Endothelial cell of umbilical vein (primary cell): ENCODE measurements around the gene CEMIP. TPM values are rescaled to one million over a fixed set of nuclear protein-coding genes. Genes with fewer than 3 reads are reported as not detected.

ENCODE experiments used
- BruUV-seq: library from RNA; stranded (reverse); fragments of 400-500 nt; replicated peaks from 2 replicates; lab custom pipeline; 2021; lab: Mats Ljungman, UMichigan
- CTCF ChIA-PET: fragments of 300-600, 350-600 bp; sonication (Branson Sonifier 250); formaldehyde crosslinking; loops from one replicate; lab custom pipeline; 2021; ENCODE audit warnings: antibody characterized with exemption, inconsistent platforms; lab: Charles Lee
- POLR2A ChIA-PET: fragments of 300-600, 350-600 bp; sonication (Branson Sonifier 250); formaldehyde crosslinking; loops from one replicate; lab custom pipeline; 2021; ENCODE audit warnings: antibody characterized with exemption, inconsistent platforms; lab: Charles Lee
- DNase-seq: peaks from one replicate; pipeline ENCODE4 v3.0.0-alpha.2; 2011; ENCODE audit warnings: low read depth, low spot score
- FAIRE-seq: peaks from 2 replicates; lab custom pipeline; 2011; peaks lifted over from hg19 to GRCh38; lab: Jason Lieb, UNC
- H2AFZ ChIP-seq: 2 replicates; pipeline ENCODE4 v1.6.0; 2012; ENCODE audit warnings: low read depth, low read length, control low read depth, inconsistent platforms
- H3K27ac ChIP-seq: 2 replicates; pipeline ENCODE4 v1.5.1; 2011; ENCODE audit warnings: low read depth, mild to moderate bottlenecking, control low read depth, low read length, moderate library complexity; ENCODE audit not compliant: insufficient read depth
- H3K27me3 ChIP-seq, 2 experiments: 2 replicates each; pipeline versions ENCODE4 v1.6.0 to v1.6.1; 2011; ENCODE audit warnings: low read length in 2 of 2, mixed read lengths in 1 of 2; ENCODE audit not compliant: control insufficient read depth in 2 of 2, insufficient read depth in 2 of 2
- H3K36me3 ChIP-seq, 2 experiments: 2 replicates in 1 of 2; 3 replicates in 1 of 2; pipeline ENCODE4 v1.5.1; 2011; ENCODE audit warnings: low read length in 2 of 2, mild to moderate bottlenecking in 1 of 2, moderate library complexity in 1 of 2; ENCODE audit not compliant: control insufficient read depth in 2 of 2, insufficient read depth in 2 of 2; ENCODE audit errors: extremely low read depth in 1 of 2
- H3K4me1 ChIP-seq: 3 replicates; pipeline ENCODE4 v1.5.1; 2011; ENCODE audit warnings: mild to moderate bottlenecking, low read length; ENCODE audit not compliant: control insufficient read depth, insufficient read depth; ENCODE audit errors: extremely low read depth
- H3K4me2 ChIP-seq: 2 replicates; pipeline ENCODE4 v1.6.1; 2011; ENCODE audit warnings: low read length, control low read depth, mixed read lengths; ENCODE audit not compliant: insufficient read depth
- H3K4me3 ChIP-seq, 3 experiments: fragments of 200-600 bp in 1 of 3; sonication (generic), shearing (Covaris generic) in 1 of 3; replicated peaks in 1 of 3; 2 replicates each; pipeline ENCODE4 v1.5.1; 2011 to 2016; ENCODE audit warnings: control low read depth in 3 of 3, low read length in 3 of 3, mild to moderate bottlenecking in 2 of 3, inconsistent platforms in 1 of 3, low read depth in 1 of 3, moderate library complexity in 1 of 3; ENCODE audit not compliant: insufficient read depth in 1 of 3
- H3K79me2 ChIP-seq: 2 replicates; pipeline ENCODE4 v1.6.0; 2012; ENCODE audit warnings: low read length, inconsistent platforms; ENCODE audit not compliant: control insufficient read depth, insufficient read depth
- H3K9ac ChIP-seq: replicated peaks from 2 replicates; pipeline ENCODE3; 2011; ENCODE audit warnings: low read length, control low read depth; ENCODE audit not compliant: insufficient read depth; ENCODE audit errors: extremely low read depth
- H3K9me1 ChIP-seq: replicated peaks from 3 replicates; pipeline ENCODE4 v1.6.0; 2011; ENCODE audit warnings: mild to moderate bottlenecking, low read length; ENCODE audit not compliant: control insufficient read depth, insufficient read depth; ENCODE audit errors: extremely low read depth
- H3K9me3 ChIP-seq: replicated peaks from 2 replicates; pipeline ENCODE4 v1.5.1; 2012; ENCODE audit warnings: low read length, inconsistent platforms; ENCODE audit not compliant: control insufficient read depth, insufficient read depth
- H4K20me1 ChIP-seq: replicated peaks from 2 replicates; pipeline ENCODE3; 2011; ENCODE audit warnings: mild to moderate bottlenecking, low read length; ENCODE audit not compliant: control insufficient read depth, insufficient read depth; ENCODE audit errors: extremely low read depth
- CTCF ChIP-seq, 2 donors: IDR thresholded peaks; 1 replicate in 1 of 2; 2 replicates in 1 of 2; pipeline ENCODE4 v1.5.1; 2011; ENCODE audit warnings: low read length in 2 of 2, mild to moderate bottlenecking in 2 of 2, moderate library complexity in 2 of 2, control low read depth in 1 of 2, inconsistent platforms in 1 of 2, low read depth in 1 of 2; ENCODE audit not compliant: insufficient read depth in 1 of 2; ENCODE audit errors: extremely low read depth in 1 of 2
- EZH2 ChIP-seq: IDR thresholded peaks from 2 replicates; pipeline ENCODE4 v1.6.1; 2012; ENCODE audit warnings: borderline replicate concordance, low read depth, mild to moderate bottlenecking, moderate library complexity, low read length, inconsistent platforms; ENCODE audit not compliant: severe bottlenecking
- FOS ChIP-seq: IDR thresholded peaks from 2 replicates; pipeline ENCODE4 v1.6.1; 2011; ENCODE audit warnings: mild to moderate bottlenecking, low read length, moderate library complexity, borderline replicate concordance; ENCODE audit not compliant: insufficient read depth
- JUN ChIP-seq: IDR thresholded peaks from 2 replicates; pipeline ENCODE4 v1.6.1; 2011; ENCODE audit warnings: borderline replicate concordance, low read depth; ENCODE audit not compliant: insufficient read length, insufficient read depth
- MAX ChIP-seq: IDR thresholded peaks from 2 replicates; pipeline ENCODE4 v1.6.1; 2011; ENCODE audit not compliant: insufficient read depth, insufficient read length
- MYC ChIP-seq: IDR thresholded peaks from one replicate; pipeline ENCODE4 v1.6.1; 2011; ENCODE audit warnings: mild to moderate bottlenecking, low read depth, low read length
- POLR2A ChIP-seq: IDR thresholded peaks from 2 replicates; pipeline ENCODE4 v1.6.1; 2012; ENCODE audit warnings: low read depth, mild to moderate bottlenecking, control low read depth, low read length
- POLR2AphosphoS5 ChIP-seq: IDR thresholded peaks from 2 replicates; pipeline ENCODE4 v1.6.1; 2012; ENCODE audit warnings: low read depth, mild to moderate bottlenecking, control low read depth, low read length, moderate library complexity; ENCODE audit not compliant: insufficient read depth
- dilution Hi-C: fragments of 300-500 bp; cut with MboI; formaldehyde crosslinking; loops from one replicate; pipeline ENCODE4 v1.15.0; 2019; ENCODE audit warnings: low sequenced_read_pairs; ENCODE audit not compliant: extremely low pct_ligation_motif_present
- intact Hi-C: fragments of 100-400 bp; cut with micrococcal nuclease; formaldehyde crosslinking; loops from one replicate; pipeline ENCODE4 v1.10.0; 2022
- polyA plus RNA-seq, 4 experiments: library from polyadenylated mRNA; depleted of rRNA in 3 of 4; stranded (reverse) in 3 of 4; unstranded in 1 of 4; fragments of >200 nt; gene quantifications; 2 replicates each; pipeline versions ENCODE4 v1.2.1 to v1.2.3, GENCODE V29; 2011 to 2012; ENCODE audit warnings: missing spikeins in 1 of 4
- total RNA-seq: library from RNA; stranded (reverse); gene quantifications from 2 replicates; pipeline ENCODE4 v1.2.3, GENCODE V29; 2021

Gene CEMIP
- total and polyA plus RNA-seq, 2 donors (not counting 3 experiments of a cell fraction or from before 2014, with no cell fraction given) = 0.01 TPM; not detected in 1

- Histone ChIP-seq H3K27me3 (no peaks in the 10 kb centered on the region), H3K36me3 (no peaks in the 10 kb centered on the region), H3K27ac (no peak overlapping the region), H3K9me1 (no peaks in the 10 kb centered on the region), H3K4me1 (no peaks in the 10 kb centered on the region), H3K9me3 (no peaks in the 10 kb centered on the region), H2AFZ (no peak overlapping the region), H4K20me1 (no peaks in the 10 kb centered on the region), H3K79me2 (no peaks in the 10 kb centered on the region), H3K9ac (no peak overlapping the region), H3K4me2 (no peak overlapping the region), H3K4me3 (no peak overlapping the region)
- intact Hi-C loops = no loop called here
- dilution Hi-C loops = no loop called here
- BruUV-seq = no TSS peak
- DNase-seq (no peak), FAIRE-seq (no peak)
- TF ChIP-seq MAX = no peak
- no peak for TF ChIP-seq FOS
- TF ChIP-seq POLR2AphosphoS5 = no peak
- no peak for TF ChIP-seq JUN
- TF ChIP-seq EZH2 = no peak
- no peak for TF ChIP-seq MYC
- no peak for TF ChIP-seq POLR2A
- TF ChIP-seq CTCF (IDR thresholded peaks at IDR 0.05; ENCODE audit: extremely low read depth in 1 of 2, insufficient read depth in 1 of 2, low read depth in 1 of 2, low read length in 2 of 2) = no peak
- ChIA-PET CTCF (no interaction called here), POLR2A (no interaction called here)
Observed at GRCh38 chr15:80895965-80896364, 116.8 kb downstream of the CEMIP start.
